Measurements from ENCODE around the gene NOX4. TPM values are rescaled to one million over a fixed set of nuclear protein-coding genes. Genes with fewer than 3 reads are reported as not detected.
"Not testable (repeated sequence)": the region's sequence is repeated elsewhere in the genome, so short reads cannot be mapped to it uniquely, and the experiment has no call there.

NOX4 gene
- total RNA-seq, 2 experiments from 2014 or later: not detected

- CTCF ChIA-PET, H3K27ac Mint-ChIP-seq: not testable (repeated sequence)
These were observed 80.1 kb downstream of the NOX4 start for GRCh38 chr11:89411112-89411511.

DNA sequence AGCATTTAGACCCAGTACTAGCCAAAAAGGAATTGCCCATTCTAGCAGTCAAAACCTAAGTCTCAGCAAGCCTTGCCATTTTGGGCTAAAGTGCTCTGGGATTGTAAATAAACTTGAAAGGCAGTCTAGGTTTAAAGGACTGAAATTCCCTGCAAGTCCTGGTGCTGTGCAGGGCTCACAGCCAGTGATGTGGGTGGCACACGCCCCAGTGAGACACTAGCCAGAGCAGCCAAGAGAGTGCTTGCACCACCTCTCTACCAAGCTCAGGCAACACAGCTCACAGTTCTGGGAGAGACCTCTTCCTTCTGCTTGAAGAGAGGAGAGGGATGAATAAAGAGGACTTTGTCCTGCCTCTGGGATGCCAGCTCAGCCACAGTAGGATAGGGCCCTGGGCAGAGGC, 80.5 kb downstream of the NOX4 start:
- CTCF ChIA-PET; POLR2A ChIA-PET; intact Hi-C loops (cut with micrococcal nuclease); H3K27ac Mint-ChIP-seq; H3K36me3 Mint-ChIP-seq; H3K4me1 Mint-ChIP-seq (ENCODE audit: low read depth); H3K4me3 Mint-ChIP-seq; H3K27me3 Mint-ChIP-seq; H3K9me3 Mint-ChIP-seq; DNase-seq: not testable (repeated sequence)

More at GRCh38 chr11:89411112-89411511, 80.1 kb downstream of the NOX4 start:
- intact Hi-C loops (cut with micrococcal nuclease); DNase-seq; H3K9me3 Mint-ChIP-seq; H3K4me1 Mint-ChIP-seq (ENCODE audit: low read depth); POLR2A ChIA-PET; H3K4me3 Mint-ChIP-seq; H3K27me3 Mint-ChIP-seq; H3K36me3 Mint-ChIP-seq: not testable (repeated sequence)

DNA sequence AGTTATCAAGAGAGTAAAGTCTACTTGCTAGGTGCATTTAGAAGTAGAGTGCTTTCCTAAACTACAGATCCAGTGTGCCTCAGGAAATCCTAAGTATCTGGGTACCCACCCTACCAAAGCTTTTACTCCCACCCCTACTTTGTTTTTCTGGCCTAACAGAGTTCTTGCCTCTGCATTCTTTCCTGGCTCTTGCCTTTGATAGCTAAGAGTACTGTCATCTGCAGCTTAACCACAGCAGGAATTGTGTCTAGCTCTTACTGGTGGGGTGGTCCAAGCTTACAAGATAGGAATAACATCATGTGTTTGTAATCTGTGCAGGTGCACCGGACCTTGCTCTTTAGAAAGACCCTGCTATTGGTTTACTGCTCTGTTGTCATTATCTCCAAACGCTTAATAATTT, 82.7 kb downstream of the NOX4 start:
- intact Hi-C loops (cut with micrococcal nuclease); H3K36me3 Mint-ChIP-seq; POLR2A ChIA-PET; DNase-seq; CTCF ChIA-PET; H3K27ac Mint-ChIP-seq; H3K9me3 Mint-ChIP-seq; H3K27me3 Mint-ChIP-seq; H3K4me3 Mint-ChIP-seq; H3K4me1 Mint-ChIP-seq (ENCODE audit: low read depth): not testable (repeated sequence)

DNA sequence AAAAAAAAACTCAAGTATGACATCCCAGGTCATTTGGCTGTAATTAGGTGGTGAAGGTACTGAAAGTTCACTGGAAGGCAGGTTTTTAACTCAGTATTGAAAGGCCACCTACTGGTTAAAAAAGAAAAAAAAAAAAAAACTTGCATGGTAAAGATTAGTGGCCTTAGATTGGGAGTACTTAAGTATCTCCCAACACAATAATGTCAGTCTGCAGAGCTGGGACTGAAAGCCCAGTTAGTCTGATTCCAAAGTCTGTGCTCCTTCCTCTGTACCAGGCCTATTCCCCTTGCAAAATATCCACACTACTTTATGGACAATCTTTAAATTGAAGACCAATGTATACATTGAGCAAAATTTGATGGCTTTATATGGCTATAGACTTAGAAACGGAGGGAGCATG, 85.5 kb downstream of the NOX4 start:
- CTCF ChIA-PET: interaction anchor here (0.6 kb wide), 1 partner anchor 334 kb away, joined by 5 read pairs; no protein-coding TSS in a partner anchor
- intact Hi-C loops (cut with micrococcal nuclease): no loop called here
- Mint-ChIP-seq H3K36me3 (no peaks in the 10 kb centered on the region), H3K27me3 (no peaks in the 10 kb centered on the region), H3K4me1 (ENCODE audit: low read depth) (no peaks in the 10 kb centered on the region), H3K9me3 (no peaks in the 10 kb centered on the region), H3K4me3 (no peak overlapping the region), H3K27ac (no peak overlapping the region)
- DNase-seq: no peak
- POLR2A ChIA-PET: no interaction called here

GRCh38 chr11:89391654-89392053, 99.5 kb downstream of the NOX4 start:
- intact Hi-C loops (cut with micrococcal nuclease); H3K36me3 Mint-ChIP-seq; H3K4me3 Mint-ChIP-seq; CTCF ChIA-PET; DNase-seq; POLR2A ChIA-PET; H3K27ac Mint-ChIP-seq; H3K27me3 Mint-ChIP-seq; H3K9me3 Mint-ChIP-seq; H3K4me1 Mint-ChIP-seq (ENCODE audit: low read depth): not testable (repeated sequence)

- POLR2A ChIA-PET; CTCF ChIA-PET; H3K27me3 Mint-ChIP-seq; H3K27ac Mint-ChIP-seq; H3K36me3 Mint-ChIP-seq; H3K4me3 Mint-ChIP-seq; DNase-seq; H3K4me1 Mint-ChIP-seq (ENCODE audit: low read depth); H3K9me3 Mint-ChIP-seq; intact Hi-C loops (cut with micrococcal nuclease): not testable (repeated sequence)
These were observed 103.7 kb downstream of the NOX4 start for GRCh38 chr11:89387501-89387900.

DNA sequence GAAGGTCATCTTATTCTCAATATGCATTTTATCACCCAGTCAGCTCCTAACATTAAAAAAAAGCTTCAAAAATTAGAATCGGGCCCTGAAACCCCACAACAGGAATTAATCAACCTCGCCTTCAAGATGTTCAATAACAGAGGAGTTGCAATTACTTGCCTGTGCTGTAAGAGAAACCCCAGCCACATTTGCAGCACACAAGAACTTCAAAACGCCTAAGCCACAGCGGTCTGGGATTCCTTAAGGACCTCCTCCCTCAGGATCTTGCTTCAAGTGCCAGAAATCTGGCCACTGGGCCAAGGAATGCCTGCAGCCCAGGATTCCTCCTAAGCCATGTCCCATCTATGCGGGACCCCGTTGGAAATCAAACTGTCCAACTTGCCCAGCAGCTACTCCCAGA, 108.2 kb downstream of the NOX4 start:
- H3K9me3 Mint-ChIP-seq; DNase-seq; H3K27ac Mint-ChIP-seq; H3K27me3 Mint-ChIP-seq; H3K36me3 Mint-ChIP-seq; intact Hi-C loops (cut with micrococcal nuclease); CTCF ChIA-PET; H3K4me3 Mint-ChIP-seq; POLR2A ChIA-PET; H3K4me1 Mint-ChIP-seq (ENCODE audit: low read depth): not testable (repeated sequence)

- Mint-ChIP-seq H3K4me3 (no peak overlapping the region), H3K36me3 (no peaks in the 10 kb centered on the region), H3K27ac (no peak overlapping the region), H3K4me1 (ENCODE audit: low read depth) (no peaks in the 10 kb centered on the region), H3K27me3 (no peaks in the 10 kb centered on the region), H3K9me3 (no peaks in the 10 kb centered on the region)
- POLR2A ChIA-PET: no interaction called here
- no peak for DNase-seq
- CTCF ChIA-PET: no interaction called here
- intact Hi-C loops (cut with micrococcal nuclease): no loop called here
These were observed 110.1 kb downstream of the NOX4 start for GRCh38 chr11:89381094-89381493.

DNA sequence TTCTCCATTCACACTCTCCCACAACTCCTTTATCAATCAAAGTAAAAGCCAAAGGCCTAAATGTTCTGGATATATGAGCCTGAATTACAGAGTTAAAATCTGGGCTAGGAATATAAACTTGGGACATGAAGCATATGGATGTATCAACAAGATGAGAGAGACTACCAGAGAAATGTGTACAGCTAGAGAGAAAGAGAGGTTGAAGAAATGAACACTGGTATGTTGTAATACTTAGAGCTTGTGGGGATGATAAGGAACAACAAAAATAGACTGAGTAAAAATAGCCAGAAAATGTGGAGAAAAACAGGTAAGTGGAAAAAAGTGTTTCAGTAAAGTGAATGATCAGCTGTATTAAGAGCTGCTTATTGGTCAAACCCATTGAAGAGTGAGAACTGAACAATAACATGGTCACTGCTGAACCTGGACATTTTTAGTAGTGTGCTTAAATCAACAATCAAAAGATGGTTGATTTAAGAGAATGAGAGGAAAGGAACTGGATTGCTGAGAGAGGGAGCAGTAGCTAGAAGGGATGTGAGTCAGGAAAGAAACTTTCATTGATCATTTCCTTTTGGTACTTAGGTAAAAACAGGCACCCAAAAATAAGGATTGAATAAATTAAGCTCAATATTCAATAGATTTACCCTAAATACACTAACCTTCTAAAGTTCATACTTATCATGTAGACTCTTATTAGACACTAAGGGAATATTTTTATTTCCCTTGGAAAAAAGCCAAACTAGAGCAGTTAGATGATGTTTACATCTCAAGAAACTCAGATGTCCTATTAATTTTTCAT, 111.0 kb downstream of the NOX4 start:
- H3K4me3 Mint-ChIP-seq; H3K36me3 Mint-ChIP-seq; H3K27ac Mint-ChIP-seq; CTCF ChIA-PET; intact Hi-C loops (cut with micrococcal nuclease); H3K27me3 Mint-ChIP-seq; DNase-seq; H3K4me1 Mint-ChIP-seq (ENCODE audit: low read depth); POLR2A ChIA-PET; H3K9me3 Mint-ChIP-seq: not testable (repeated sequence)

DNA sequence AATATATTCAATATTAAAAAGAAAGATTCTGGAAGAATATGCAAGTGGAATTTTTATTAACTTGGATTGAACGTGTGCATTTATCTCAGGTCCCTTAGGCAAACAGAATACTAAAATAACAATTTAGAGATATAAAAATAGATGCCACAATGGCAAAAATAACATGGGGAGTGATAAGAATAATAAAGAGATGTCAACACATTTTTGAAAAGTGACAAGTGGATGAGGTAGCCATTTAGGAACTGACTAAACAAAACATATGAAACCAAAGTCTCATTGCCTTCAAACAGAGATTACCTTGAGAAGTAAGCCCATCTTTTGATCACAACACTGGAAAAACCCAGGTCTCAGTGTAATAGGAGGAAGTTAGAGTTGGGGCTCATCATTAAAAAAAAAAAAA, 112.2 kb downstream of the NOX4 start:
- H3K4me1 Mint-ChIP-seq (ENCODE audit: low read depth); intact Hi-C loops (cut with micrococcal nuclease); H3K27ac Mint-ChIP-seq; POLR2A ChIA-PET; H3K4me3 Mint-ChIP-seq; CTCF ChIA-PET; DNase-seq; H3K27me3 Mint-ChIP-seq; H3K9me3 Mint-ChIP-seq; H3K36me3 Mint-ChIP-seq: not testable (repeated sequence)

DNA sequence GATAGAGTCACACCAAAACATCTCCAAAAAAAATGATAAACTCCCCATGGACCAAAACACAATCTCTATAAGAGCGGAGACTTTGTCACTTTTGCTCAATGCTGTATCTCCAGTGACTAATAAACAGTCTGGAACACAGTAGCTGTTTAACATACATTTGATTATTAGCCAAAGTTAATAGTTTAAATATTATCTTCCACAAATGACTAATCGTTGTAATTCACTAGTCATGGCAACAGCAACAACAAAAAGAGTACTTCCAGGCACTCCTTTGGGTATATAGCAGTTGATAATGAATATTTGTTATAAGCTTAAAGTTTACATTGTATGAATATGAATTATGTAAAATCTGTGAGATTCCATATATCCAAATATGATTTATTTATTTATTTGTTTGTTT, 121.8 kb downstream of the NOX4 start:
- H3K4me1 Mint-ChIP-seq (ENCODE audit: low read depth); H3K36me3 Mint-ChIP-seq; H3K27me3 Mint-ChIP-seq; H3K9me3 Mint-ChIP-seq; H3K27ac Mint-ChIP-seq; intact Hi-C loops (cut with micrococcal nuclease); DNase-seq; CTCF ChIA-PET; POLR2A ChIA-PET; H3K4me3 Mint-ChIP-seq: not testable (repeated sequence)

- H3K9me3 Mint-ChIP-seq; H3K36me3 Mint-ChIP-seq; H3K4me1 Mint-ChIP-seq (ENCODE audit: low read depth); H3K4me3 Mint-ChIP-seq; CTCF ChIA-PET; H3K27me3 Mint-ChIP-seq; POLR2A ChIA-PET; H3K27ac Mint-ChIP-seq; intact Hi-C loops (cut with micrococcal nuclease); DNase-seq: not testable (repeated sequence)
These were observed 126.3 kb downstream of the NOX4 start for GRCh38 chr11:89364856-89365255.

GRCh38 chr11:89361734-89362133, 129.4 kb downstream of the NOX4 start:
- no peaks in the 10 kb centered on the region for H3K27me3 Mint-ChIP-seq
- no peak overlapping the region for H3K4me3 Mint-ChIP-seq
- no peaks in the 10 kb centered on the region for H3K36me3 Mint-ChIP-seq
- no peak overlapping the region for H3K27ac Mint-ChIP-seq
- DNase-seq: no peak
- intact Hi-C loops (cut with micrococcal nuclease): no loop called here
- H3K4me1 Mint-ChIP-seq (ENCODE audit: low read depth): no peaks in the 10 kb centered on the region
- H3K9me3 Mint-ChIP-seq: peaks cover 4% of the 10 kb centered on the region
- POLR2A ChIA-PET: no interaction called here
- CTCF ChIA-PET: no interaction called here
